ENCODE results near the gene KAZN.
A peak's percentile ranks its signal among the peaks of the same experiment; 100 is the strongest.

The KAZN gene

DNA sequence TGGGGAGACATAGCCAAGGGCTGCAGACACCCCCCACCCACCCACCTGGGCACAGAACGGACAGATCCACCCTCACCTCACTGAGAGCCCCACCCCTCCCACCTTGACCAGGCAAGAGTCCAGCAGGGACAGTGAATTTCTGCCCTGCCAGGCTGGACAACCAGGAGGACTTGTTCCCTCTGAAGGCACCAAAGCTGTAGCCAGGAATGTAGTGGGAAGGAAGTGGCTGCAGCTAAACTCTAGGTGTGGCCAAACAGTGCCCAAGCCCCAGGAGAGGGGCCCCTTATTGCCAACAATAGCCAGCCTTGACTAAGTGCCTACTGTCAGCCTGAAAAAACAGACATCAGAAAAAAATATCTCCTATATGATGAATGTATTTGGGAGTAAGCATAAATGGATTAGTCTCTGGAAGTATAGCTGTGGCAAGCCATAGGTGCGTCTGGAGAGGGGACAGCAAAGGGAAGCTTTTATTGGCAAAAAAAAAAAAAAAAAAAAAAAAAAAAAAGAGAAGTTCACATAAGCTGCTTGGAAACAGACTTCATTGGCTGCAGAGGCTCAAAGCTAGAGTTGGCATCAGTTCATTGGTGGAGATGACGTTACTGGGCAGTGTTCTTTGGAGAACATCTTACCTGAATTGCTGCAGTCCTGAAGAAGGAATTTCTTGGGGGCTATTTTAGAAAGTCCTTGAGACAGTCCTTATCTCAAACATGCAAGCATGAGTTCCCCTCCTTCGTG lies 490.9 kb downstream of the KAZN start:
- no peak for DNase-seq (ENCODE audit: low read depth, low spot score)

DNA sequence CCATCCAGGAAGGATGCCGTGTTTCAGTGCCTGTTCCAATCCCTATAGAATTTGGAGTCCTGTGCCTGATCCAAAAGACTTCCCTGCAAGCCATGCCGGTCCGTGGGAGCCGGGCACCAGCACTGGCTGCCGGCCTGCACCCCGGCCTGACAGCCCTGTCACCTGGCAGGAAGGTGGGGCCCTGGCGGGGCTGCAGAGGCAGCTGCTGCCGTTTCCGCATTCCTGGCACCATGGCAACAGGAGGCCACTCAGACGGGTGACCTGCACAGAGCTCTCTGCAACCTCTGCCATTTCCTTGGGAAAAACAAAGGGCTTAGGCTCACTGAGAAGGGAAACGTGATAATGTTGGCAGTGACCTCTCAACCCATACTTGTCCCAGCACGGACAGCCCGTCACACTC lies 491.9 kb downstream of the KAZN start:
- DNase-seq (ENCODE audit: low read depth, low spot score), result no peak

DNA sequence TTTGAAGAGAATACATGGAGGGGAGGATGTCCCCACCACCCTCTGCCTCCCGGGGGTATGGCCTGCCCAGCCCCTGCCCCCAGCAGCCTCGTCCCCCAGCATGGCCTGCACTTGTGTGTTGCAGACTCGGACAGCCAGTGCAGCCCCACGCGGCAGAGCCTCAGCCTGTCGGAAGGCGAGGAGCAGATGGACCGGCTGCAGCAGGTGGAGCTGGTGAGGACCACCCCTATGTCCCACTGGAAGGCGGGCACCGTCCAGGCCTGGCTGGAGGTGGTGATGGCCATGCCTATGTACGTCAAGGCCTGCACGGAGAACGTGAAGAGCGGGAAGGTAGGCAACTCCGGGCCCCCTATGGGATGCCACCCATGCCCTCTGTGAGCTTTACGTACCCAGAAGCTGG lies 495.6 kb downstream of the KAZN start:
- no peak for DNase-seq (ENCODE audit: low read depth, low spot score)

- no peak for DNase-seq (ENCODE audit: low read depth, low spot score)
These were observed 496.4 kb downstream of the KAZN start for GRCh38 chr1:15094719-15095495.

DNA sequence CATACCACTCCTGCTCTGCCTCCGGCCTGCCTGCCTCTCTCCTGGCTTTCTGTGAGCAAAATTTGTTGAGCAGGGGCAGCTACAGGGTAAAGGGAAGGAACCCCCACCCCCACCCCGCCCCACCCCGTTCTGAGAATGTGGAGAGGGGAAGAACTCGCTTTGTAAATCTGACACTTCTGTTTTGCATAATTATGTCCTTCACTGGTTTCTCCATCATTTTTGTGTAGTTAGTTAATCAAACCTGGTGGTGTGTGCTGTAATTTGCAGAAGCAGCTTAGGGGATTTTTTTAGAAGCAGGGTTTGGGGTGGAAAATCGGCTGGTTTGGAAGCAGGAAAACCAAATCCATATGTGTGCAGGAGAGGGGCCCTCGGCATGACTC lies 497.0 kb downstream of the KAZN start:
- no peak for DNase-seq (ENCODE audit: low read depth, low spot score)

DNA sequence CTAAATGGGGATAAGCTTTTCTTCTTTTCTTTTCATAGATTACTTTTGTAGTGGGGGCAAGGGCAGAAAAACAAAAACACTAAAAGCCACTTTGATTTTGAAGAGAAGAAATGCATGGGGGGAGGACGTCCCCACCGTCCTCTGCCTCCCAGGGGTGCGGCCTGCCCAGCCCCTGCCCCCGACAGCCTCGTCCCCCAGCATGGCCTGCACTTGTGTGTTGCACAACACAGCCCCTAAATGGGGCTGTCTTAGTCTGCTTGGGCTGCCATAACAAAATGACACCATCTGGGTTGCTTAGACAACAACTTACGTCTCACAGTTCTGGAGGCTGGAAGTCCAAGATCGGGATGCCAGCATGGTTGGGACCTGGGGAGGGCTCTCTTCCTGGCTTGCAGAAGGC lies 497.8 kb downstream of the KAZN start:
- DNase-seq (ENCODE audit: low read depth, low spot score), result no peak

DNA sequence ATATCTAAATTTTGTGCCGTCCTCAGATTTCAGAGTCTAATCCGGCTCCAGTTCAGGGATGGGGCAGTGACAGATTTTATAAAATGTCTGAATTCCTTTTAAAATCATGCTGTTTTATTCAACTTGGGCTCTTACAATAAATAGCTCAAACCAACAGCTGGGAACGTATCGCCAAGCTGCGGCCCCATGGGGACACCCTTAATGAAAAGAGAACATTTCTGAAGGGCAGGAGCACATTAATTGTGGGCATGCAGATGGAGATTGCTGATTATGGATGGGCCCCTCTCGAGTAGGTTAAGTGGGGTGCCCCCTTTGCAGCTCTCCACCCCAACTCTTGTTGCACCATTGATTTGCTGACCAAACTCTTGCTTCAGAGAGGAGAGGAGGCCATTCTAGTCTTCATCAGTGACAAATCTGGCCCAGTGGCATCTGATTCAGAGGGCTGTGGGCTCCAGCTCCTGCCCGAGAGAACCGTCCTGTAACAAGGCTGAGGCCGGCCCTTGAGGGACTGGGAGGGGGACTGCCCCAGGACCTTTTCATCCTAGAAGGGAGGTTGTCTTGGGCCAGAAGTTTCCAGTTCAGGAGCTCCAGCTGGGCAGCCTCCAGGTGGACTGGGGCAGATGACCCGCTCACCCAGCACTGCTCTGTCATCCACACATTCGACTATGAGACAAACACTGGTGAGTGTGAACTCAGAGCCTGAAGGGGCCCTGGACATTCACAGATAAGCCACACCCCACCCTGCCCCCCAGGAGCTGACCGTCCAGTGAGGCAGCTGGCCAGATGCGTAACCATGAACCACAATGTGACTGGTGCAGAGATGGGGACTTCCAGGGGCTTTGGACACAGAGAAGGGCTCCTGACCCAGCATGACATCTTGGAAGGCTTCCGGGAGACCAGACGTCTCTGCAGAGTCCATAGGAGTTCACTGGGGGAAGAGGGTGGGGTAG lies 500.0 kb downstream of the KAZN start:
- no peak for DNase-seq (ENCODE audit: low read depth, low spot score)

GRCh38 chr1:15099441-15100120 lies 501.1 kb downstream of the KAZN start:
- no peak for DNase-seq (ENCODE audit: low read depth, low spot score)

DNA sequence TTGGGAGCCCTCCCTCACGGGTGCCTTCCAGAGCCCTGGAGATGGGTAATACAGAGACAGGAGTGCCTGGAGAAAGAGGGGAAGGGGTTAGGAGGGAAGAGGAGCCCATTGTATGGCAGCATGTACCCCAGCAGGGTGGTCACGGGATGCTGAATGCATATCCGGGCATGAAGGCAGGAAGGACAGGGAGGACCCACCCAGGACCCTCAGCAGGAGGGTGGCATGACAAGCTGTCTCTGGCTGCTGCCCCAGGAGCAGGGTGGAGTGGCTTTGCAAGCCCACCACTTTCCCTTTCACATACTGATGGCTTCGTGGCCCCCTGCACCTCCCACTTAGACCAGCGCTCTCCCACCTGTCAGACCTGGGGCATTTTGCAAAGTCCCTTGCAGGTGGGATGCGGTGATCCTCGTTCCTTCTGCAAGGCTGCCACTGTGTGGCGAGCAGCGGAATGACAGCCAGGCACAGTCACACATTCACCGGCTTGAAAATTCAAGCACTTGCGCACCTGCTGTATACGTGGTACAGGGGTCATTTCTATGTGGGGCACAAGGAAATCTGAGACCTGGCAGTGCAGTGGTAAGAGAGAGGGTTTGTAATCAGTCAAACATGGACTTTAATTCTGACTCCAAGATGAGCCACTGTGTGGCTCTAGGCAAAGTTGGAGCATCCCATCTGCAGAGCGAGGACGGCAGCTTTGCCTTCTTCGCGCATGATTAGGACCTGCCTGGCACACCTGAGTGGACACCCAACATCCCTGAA lies 501.8 kb downstream of the KAZN start:
- peak; percentile 10 for DNase-seq (ENCODE audit: low read depth, low spot score)

- DNase-seq (ENCODE audit: low read depth, low spot score), result no peak
These were observed 502.6 kb downstream of the KAZN start for GRCh38 chr1:15100880-15101760.

DNA sequence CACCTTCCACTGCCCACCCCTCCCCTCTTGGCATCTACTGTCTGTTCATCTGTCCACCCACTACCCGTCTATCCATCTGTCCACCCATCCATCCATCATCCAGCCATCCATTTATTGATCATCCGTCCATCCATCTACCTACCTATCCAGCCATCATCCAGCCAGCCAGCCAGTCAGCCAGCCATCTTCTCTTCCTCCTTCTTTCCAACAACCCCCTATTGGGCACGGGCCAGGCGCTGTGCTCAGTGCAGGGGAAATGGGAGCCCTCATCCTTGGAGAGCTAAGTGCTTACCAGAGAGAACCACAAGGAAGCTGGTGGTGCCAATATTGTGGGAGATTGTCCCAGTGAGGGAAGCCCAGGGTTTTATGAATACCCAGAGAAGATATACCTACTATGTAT lies 503.3 kb downstream of the KAZN start:
- no peak for DNase-seq (ENCODE audit: low read depth, low spot score)

GRCh38 chr1:15102646-15103045 lies 504.2 kb downstream of the KAZN start:
- no peak for DNase-seq (ENCODE audit: low read depth, low spot score)

- DNase-seq (ENCODE audit: low read depth, low spot score), result no peak
These were observed 504.7 kb downstream of the KAZN start for GRCh38 chr1:15103211-15103610.

DNA sequence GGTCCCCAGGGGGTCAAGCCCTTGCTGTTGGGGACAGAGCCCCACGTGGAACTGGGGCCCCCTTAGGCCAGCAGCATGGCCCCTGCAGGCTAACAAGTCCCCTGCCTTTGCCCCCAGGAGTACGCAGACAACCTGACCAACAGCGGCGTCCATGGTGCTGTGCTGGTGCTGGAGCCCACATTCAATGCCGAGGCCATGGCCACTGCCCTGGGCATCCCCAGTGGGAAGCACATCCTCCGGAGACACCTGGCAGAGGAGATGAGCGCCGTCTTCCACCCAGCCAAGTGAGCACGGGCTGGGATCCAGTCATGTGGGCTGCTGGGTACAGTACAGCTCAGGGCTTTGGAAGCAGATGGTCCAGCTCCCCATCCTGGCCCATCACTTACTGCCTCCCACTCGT lies 505.4 kb downstream of the KAZN start:
- DNase-seq (ENCODE audit: low read depth, low spot score), result no peak

- no peak for DNase-seq (ENCODE audit: low read depth, low spot score)
These were observed 506.3 kb downstream of the KAZN start for GRCh38 chr1:15104768-15105167.

DNA sequence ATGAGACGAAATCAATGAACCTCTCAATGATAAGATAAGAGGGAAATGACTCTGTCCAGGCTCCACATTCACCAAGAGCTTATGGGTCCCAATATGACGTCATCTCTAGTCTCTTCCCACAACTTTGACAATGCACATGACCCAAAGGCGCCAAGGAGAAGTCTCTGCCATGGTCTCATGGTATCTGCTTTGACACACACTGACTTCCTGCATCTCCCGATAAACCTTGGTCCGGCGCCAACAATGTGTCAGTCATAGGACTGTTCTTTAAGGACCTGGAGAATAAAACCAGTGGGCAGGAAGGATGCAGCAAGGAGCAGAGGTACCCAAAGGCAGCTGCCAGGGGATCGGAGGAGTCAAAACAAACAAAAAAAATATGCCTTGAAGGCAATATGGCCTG lies 508.1 kb downstream of the KAZN start:
- no peak for DNase-seq (ENCODE audit: low read depth, low spot score)

- DNase-seq (ENCODE audit: low read depth, low spot score), result no peak
These were observed 508.7 kb downstream of the KAZN start for GRCh38 chr1:15107058-15107687.

DNA sequence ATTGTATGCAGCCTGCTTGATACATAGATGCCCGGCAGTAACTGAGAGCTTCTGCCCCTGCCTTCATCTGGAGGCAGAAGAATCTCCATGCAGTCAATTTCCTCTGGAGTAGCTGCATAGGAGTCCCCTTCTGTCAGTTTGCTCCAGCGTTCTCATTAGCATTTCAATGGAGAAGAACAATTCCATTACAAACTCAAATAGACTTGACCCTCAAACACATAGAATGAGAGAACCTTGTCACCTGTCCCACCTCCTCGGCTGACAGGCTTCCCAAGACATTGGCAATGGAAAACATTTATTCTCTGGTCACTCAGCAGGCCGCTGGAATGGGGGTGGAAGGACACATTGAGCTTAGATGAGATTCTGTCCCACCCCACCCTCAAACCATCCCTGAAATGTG lies 509.4 kb downstream of the KAZN start:
- no peak for DNase-seq (ENCODE audit: low read depth, low spot score)

DNA sequence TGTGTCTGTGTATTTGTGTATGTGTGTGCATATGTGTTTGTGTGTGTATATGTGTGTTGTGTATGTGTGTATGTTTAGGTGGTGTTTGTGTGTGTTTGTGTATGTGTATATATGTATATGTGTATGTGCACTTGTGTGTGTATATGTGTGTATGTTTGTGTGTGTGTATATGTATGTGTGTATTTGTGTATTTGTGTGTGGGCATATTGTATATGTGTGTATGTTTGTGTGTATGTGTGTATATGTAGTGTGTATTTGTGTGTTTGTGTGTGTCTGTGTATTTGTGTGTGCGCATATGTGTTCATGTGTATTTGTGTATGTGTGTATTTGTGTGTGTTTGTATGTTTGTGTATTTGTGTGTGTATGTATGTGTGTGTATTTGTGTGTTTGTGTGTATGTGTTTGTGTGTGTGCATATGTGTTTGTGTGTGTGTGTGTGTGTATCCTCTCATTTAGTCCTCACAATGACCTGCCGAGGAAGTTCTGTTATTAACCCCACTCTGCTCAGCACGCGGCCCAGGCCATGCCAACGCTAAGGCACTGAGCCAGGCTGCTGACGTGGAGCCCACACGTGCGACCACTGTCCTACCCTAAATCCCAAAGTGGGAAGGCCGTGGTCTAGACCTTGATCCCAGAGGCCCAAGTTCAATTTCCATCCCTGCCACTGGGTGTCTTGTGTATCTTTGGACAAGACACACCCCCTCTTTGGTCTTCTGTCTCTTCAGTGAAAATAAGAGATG lies 511.8 kb downstream of the KAZN start:
- DNase-seq (ENCODE audit: low read depth, low spot score), result no peak
